RPMI8226 (cell line): ENCODE results near the gene FBXO31.
"Not testable (repeated sequence)": the region's sequence is repeated elsewhere in the genome, so short reads cannot be mapped to it uniquely, and the experiment has no call there.

Source experiments
- DNase-seq: peaks from one replicate; pipeline ENCODE4 v3.0.0-alpha.2; 2015

Gene FBXO31

GRCh38 chr16:87384162-87384874, 742 bp upstream of the FBXO31 start:
- peak; percentile 47 for DNase-seq

- no peak for DNase-seq
Measured at GRCh38 chr16:87382023-87382785, 1.4 kb downstream of the FBXO31 start.

GRCh38 chr16:87380881-87381280, 2.7 kb downstream of the FBXO31 start:
- DNase-seq: no peak

- DNase-seq: no peak
Measured at GRCh38 chr16:87380403-87380802, 3.2 kb downstream of the FBXO31 start.

- DNase-seq: not testable (repeated sequence)
Measured at GRCh38 chr16:87379312-87379752, 4.2 kb downstream of the FBXO31 start.

- DNase-seq: no peak
Measured at GRCh38 chr16:87376660-87377059, 6.9 kb downstream of the FBXO31 start.

GRCh38 chr16:87375426-87376135, 8.0 kb downstream of the FBXO31 start:
- DNase-seq: no peak

- DNase-seq: no peak
Measured at GRCh38 chr16:87374313-87374712, 9.3 kb downstream of the FBXO31 start.

GRCh38 chr16:87372305-87372704, 11.3 kb downstream of the FBXO31 start:
- DNase-seq: no peak

- no peak for DNase-seq
Measured at GRCh38 chr16:87371261-87371866, 12.2 kb downstream of the FBXO31 start.

GRCh38 chr16:87369796-87370719, 13.5 kb downstream of the FBXO31 start:
- no peak for DNase-seq

GRCh38 chr16:87369117-87369765, 14.3 kb downstream of the FBXO31 start:
- no peak for DNase-seq

- DNase-seq: peak; percentile 3
Measured at GRCh38 chr16:87368029-87368770, 15.4 kb downstream of the FBXO31 start.

GRCh38 chr16:87367529-87367928, 16.0 kb downstream of the FBXO31 start:
- DNase-seq: no peak

- DNase-seq: no peak
Measured at GRCh38 chr16:87366930-87367329, 16.6 kb downstream of the FBXO31 start.

GRCh38 chr16:87366288-87366687, 17.3 kb downstream of the FBXO31 start:
- no peak for DNase-seq

- no peak for DNase-seq
Measured at GRCh38 chr16:87365021-87365713, 18.4 kb downstream of the FBXO31 start.

- DNase-seq: no peak
Measured at GRCh38 chr16:87363771-87364455, 19.7 kb downstream of the FBXO31 start.

GRCh38 chr16:87362828-87363559, 20.6 kb downstream of the FBXO31 start:
- not testable (repeated sequence) for DNase-seq
